Keratinocyte (primary cell): ENCODE results near the gene HSD17B4. TPM values are rescaled to one million over a fixed set of nuclear protein-coding genes. Genes with fewer than 3 reads are reported as not detected.
"Not testable (repeated sequence)": the region's sequence is repeated elsewhere in the genome, so short reads cannot be mapped to it uniquely, and the experiment has no call there.

Experiments used
- DNase-seq: peaks from one replicate; pipeline ENCODE4 v3.0.0-alpha.2; 2011; ENCODE audit warnings: low read depth, missing footprints, low spot score
- FAIRE-seq: peaks from 2 replicates; lab custom pipeline; 2011; peaks lifted over from hg19 to GRCh38; lab: Jason Lieb, UNC
- H2AFZ ChIP-seq: 2 replicates; pipeline ENCODE4 v1.6.0; 2012; ENCODE audit warnings: low read length, control low read depth, inconsistent platforms; ENCODE audit not compliant: control insufficient read depth
- H3K27ac ChIP-seq: 2 replicates; pipeline ENCODE4 v1.5.1; 2011; ENCODE audit warnings: low read length; ENCODE audit not compliant: control insufficient read depth, insufficient read depth
- H3K27me3 ChIP-seq: 3 replicates; pipeline ENCODE4 v1.6.0; 2011; ENCODE audit warnings: low read length; ENCODE audit not compliant: control insufficient read depth, insufficient read depth; ENCODE audit errors: extremely low read depth
- H3K36me3 ChIP-seq, 2 experiments: 2 replicates in 1 of 2; 3 replicates in 1 of 2; pipeline ENCODE4 v1.5.1; 2011; ENCODE audit warnings: low read length in 2 of 2, mild to moderate bottlenecking in 1 of 2; ENCODE audit not compliant: control insufficient read depth in 2 of 2, insufficient read depth in 2 of 2; ENCODE audit errors: extremely low read depth in 1 of 2
- H3K4me1 ChIP-seq: 3 replicates; pipeline ENCODE4 v1.5.1; 2011; ENCODE audit warnings: low read length; ENCODE audit not compliant: control insufficient read depth, insufficient read depth; ENCODE audit errors: extremely low read depth
- H3K4me2 ChIP-seq: 3 replicates; pipeline ENCODE4 v1.6.0; 2011; ENCODE audit warnings: low read depth, low read length; ENCODE audit not compliant: control insufficient read depth, insufficient read depth; ENCODE audit errors: extremely low read depth
- H3K4me3 ChIP-seq, 3 experiments: fragments of 200-600 bp in 1 of 3; sonication (generic) in 1 of 3; 2 replicates in 2 of 3; 3 replicates in 1 of 3; pipeline ENCODE4 v1.5.1; 2011 to 2016; ENCODE audit warnings: low read length in 3 of 3, mild to moderate bottlenecking in 3 of 3, control low read depth in 2 of 3, inconsistent platforms in 1 of 3, low read depth in 1 of 3, mixed read lengths in 1 of 3, mixed run types in 1 of 3, moderate library complexity in 1 of 3; ENCODE audit not compliant: control insufficient read depth in 2 of 3, insufficient read depth in 2 of 3; ENCODE audit errors: extremely low read depth in 1 of 3
- H3K79me2 ChIP-seq: 2 replicates; pipeline ENCODE4 v1.6.0; 2012; ENCODE audit warnings: low read length; ENCODE audit not compliant: control insufficient read depth, insufficient read depth
- H3K9ac ChIP-seq: 3 replicates; pipeline ENCODE4 v1.6.0; 2011; ENCODE audit warnings: low read length; ENCODE audit not compliant: control insufficient read depth, insufficient read depth; ENCODE audit errors: extremely low read depth
- H3K9me1 ChIP-seq: 3 replicates; pipeline ENCODE4 v1.6.0; 2011; ENCODE audit warnings: low read length; ENCODE audit not compliant: control insufficient read depth, insufficient read depth; ENCODE audit errors: extremely low read depth
- H3K9me3 ChIP-seq: 2 replicates; pipeline ENCODE4 v1.5.1; 2012; ENCODE audit warnings: low read depth, low read length; ENCODE audit not compliant: control insufficient read depth
- H4K20me1 ChIP-seq: 3 replicates; pipeline ENCODE4 v1.6.0; 2011; ENCODE audit warnings: low read length; ENCODE audit not compliant: control insufficient read depth, insufficient read depth; ENCODE audit errors: extremely low read depth
- EZH2 ChIP-seq: IDR thresholded peaks from one replicate; pipeline ENCODE4 v1.6.1; 2012; ENCODE audit warnings: inconsistent platforms, mild to moderate bottlenecking, low read length, moderate library complexity
- dilution Hi-C: fragments of 300-500 bp; cut with MboI; formaldehyde crosslinking; loops from one replicate; pipeline ENCODE4 v1.7.0; 2020; ENCODE audit warnings: low sequenced_read_pairs; ENCODE audit not compliant: extremely low pct_ligation_motif_present
- polyA plus RNA-seq, 5 experiments: library from polyadenylated mRNA; depleted of rRNA in 3 of 5; stranded (reverse) in 3 of 5; stranded (forward) in 1 of 5; unstranded in 1 of 5; fragments of >200 nt; gene quantifications; 1 replicate in 1 of 5; 2 replicates in 3 of 5; 3 replicates in 1 of 5; pipeline versions ENCODE4 v1.2.1 to v1.2.3, GENCODE V29; 2011 to 2012; ENCODE audit warnings: missing spikeins in 2 of 5, low read depth in 1 of 5, low replicate concordance in 1 of 5
- TF ChIP-seq, protein P1 (sequence below), 3 experiments: IDR thresholded peaks in 1 of 3; conservative IDR thresholded peaks in 1 of 3; optimal IDR thresholded peaks in 1 of 3; 2 replicates in 2 of 3; 3 replicates in 1 of 3; pipeline versions ENCODE3 to v1.5.1; 2011; ENCODE audit warnings: low read length in 3 of 3, mild to moderate bottlenecking in 3 of 3, moderate library complexity in 2 of 3, control low read depth in 1 of 3, inconsistent platforms in 1 of 3; ENCODE audit not compliant: insufficient read depth in 2 of 3; ENCODE audit errors: extremely low read depth in 1 of 3

HSD17B4 gene
- polyA plus RNA-seq, 1 donor (not counting 4 experiments of a cell fraction or from before 2014, with no cell fraction given): 154 TPM

DNA sequence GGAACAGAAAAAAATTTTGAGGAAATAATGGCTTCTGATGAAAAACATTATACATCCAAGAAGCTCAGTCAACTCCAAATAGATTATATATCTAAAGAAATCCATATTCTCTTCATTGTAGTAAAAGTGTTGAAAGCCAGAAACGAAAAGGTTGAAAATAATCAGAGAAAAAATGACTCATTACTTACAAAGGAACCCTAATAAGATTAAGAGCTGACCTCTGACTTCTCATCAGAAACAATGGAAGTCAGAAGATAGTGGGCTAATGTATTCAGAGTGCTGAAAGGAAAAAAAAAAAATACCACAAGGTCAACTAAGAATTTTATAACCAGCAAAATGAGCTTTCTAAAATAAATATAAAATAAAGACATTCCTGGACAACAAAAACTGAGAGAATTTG, 60.0 kb downstream of the HSD17B4 start:
- dilution Hi-C loops: no loop called here
- Histone ChIP-seq H2AFZ (no peak overlapping the region), H3K4me2 (no peak overlapping the region), H3K9me1 (no peaks in the 10 kb centered on the region), H3K27me3 (no peaks in the 10 kb centered on the region), H4K20me1 (no peaks in the 10 kb centered on the region), H3K79me2 (no peaks in the 10 kb centered on the region), H3K27ac (no peak overlapping the region), H3K36me3 (peaks cover 0 to 3% of the 10 kb centered on the region in 2 experiments), H3K4me1 (no peaks in the 10 kb centered on the region), H3K9ac (no peak overlapping the region), H3K9me3 (no peaks in the 10 kb centered on the region), H3K4me3 (no peak overlapping the region)
- no peak for TF ChIP-seq EZH2
- TF ChIP-seq, protein P1, sequence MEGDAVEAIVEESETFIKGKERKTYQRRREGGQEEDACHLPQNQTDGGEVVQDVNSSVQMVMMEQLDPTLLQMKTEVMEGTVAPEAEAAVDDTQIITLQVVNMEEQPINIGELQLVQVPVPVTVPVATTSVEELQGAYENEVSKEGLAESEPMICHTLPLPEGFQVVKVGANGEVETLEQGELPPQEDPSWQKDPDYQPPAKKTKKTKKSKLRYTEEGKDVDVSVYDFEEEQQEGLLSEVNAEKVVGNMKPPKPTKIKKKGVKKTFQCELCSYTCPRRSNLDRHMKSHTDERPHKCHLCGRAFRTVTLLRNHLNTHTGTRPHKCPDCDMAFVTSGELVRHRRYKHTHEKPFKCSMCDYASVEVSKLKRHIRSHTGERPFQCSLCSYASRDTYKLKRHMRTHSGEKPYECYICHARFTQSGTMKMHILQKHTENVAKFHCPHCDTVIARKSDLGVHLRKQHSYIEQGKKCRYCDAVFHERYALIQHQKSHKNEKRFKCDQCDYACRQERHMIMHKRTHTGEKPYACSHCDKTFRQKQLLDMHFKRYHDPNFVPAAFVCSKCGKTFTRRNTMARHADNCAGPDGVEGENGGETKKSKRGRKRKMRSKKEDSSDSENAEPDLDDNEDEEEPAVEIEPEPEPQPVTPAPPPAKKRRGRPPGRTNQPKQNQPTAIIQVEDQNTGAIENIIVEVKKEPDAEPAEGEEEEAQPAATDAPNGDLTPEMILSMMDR (optimal IDR thresholded peaks at IDR 0.05 in 1 of 3, IDR thresholded peaks at IDR 0.05 in 1 of 3, conservative IDR thresholded peaks at IDR 0.05 in 1 of 3; ENCODE audit: extremely low read depth in 1 of 3, insufficient read depth in 2 of 3, low read length in 3 of 3): no peak
- FAIRE-seq (no peak), DNase-seq (no peak)

DNA sequence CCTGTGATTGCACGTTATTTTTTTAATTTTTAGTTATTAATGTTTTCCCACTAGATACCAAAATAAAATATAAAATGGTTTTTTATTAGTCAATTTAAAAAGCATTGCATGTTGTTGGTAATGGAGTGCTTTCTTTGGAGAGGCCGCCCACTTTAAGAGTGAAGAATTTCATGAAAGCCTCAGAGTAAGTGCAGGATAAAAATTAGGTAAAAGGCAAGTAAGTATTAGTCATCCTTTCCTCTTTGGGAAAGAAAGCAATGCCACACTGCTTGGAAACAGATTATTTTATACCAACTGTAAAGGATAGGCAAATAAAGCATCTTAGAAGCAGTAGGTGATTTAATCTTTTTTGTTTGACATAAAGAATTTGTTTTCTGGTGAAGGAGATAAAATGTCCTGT, 62.9 kb downstream of the HSD17B4 start:
- no peak for DNase-seq
- Histone ChIP-seq H3K9ac (no peak overlapping the region), H3K9me3 (no peaks in the 10 kb centered on the region), H3K9me1 (no peaks in the 10 kb centered on the region), H3K27me3 (no peaks in the 10 kb centered on the region), H3K27ac (no peak overlapping the region), H3K4me3 (no peak overlapping the region), H2AFZ (no peak overlapping the region), H3K79me2 (no peaks in the 10 kb centered on the region), H4K20me1 (no peaks in the 10 kb centered on the region), H3K4me1 (no peaks in the 10 kb centered on the region), H3K4me2 (no peak overlapping the region), H3K36me3 (peaks cover 0 to 3% of the 10 kb centered on the region in 2 experiments)
- dilution Hi-C loops: no loop called here
- no peak for TF ChIP-seq EZH2
- TF ChIP-seq, protein P1 (optimal IDR thresholded peaks at IDR 0.05 in 1 of 3, IDR thresholded peaks at IDR 0.05 in 1 of 3, conservative IDR thresholded peaks at IDR 0.05 in 1 of 3; ENCODE audit: extremely low read depth in 1 of 3, insufficient read depth in 2 of 3, low read length in 3 of 3): no peak
- FAIRE-seq: no peak

DNA sequence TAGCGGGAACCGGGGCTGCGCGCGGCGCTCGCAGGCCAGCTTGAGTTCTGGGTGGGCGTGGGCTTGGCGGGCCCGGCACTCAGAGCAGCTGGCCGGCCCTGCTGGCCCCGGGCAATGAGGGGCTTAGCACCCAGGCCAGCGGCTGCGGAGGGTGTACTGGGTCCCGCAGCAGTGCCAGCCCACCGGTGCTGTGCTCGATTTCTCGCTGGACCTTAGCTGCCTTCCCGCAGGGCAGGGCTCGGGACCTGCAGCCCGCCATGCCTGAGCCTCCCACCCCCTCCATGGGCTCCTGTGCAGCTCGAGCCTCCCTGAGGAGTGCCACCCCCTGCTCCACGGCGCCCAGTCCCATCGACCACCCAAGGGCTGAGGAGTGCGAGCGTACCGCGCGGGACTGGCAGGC, 64.8 kb downstream of the HSD17B4 start:
- H3K4me3 ChIP-seq, H3K4me2 ChIP-seq, H3K27ac ChIP-seq, H3K9ac ChIP-seq, H3K27me3 ChIP-seq, H3K9me1 ChIP-seq, DNase-seq, H3K9me3 ChIP-seq, H2AFZ ChIP-seq, H4K20me1 ChIP-seq, H3K79me2 ChIP-seq, H3K4me1 ChIP-seq, dilution Hi-C loops, H3K36me3 ChIP-seq, FAIRE-seq: not testable (repeated sequence)
